GM21423 (cell line): ENCODE data around the gene BCAT1.
"Not testable (repeated sequence)": the region's sequence is repeated elsewhere in the genome, so short reads cannot be mapped to it uniquely, and the experiment has no call there.

Source experiments
- ATAC-seq: cut with Tn5 transposase; IDR thresholded peaks from one replicate; pipeline ENCODE4 v1.9.1; 2021; ENCODE audit warnings: mild to moderate bottlenecking, moderate library complexity; ENCODE audit not compliant: unreplicated experiment

Gene BCAT1

GRCh38 chr12:24860546-24860945 lies 88.4 kb downstream of the BCAT1 start:
- no peak for ATAC-seq

DNA sequence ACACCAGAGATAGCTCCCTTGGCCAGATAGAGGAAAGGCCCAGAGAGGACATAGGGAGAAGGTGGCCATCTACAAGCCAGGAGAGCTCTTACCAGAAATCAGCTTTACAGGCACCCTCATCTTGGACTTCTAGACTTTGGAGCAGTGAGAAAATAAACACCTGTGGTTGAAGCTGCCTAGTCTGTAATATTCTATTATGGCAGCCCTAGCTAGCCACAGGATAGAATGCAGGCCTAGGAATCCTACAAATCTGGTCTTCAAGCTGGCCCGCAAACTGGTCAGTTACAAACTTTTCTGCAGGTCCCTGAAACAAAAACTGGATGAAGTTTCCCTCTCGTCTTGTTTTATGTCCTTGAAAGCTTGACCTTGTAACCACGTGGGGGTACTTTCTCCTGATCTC lies 92.4 kb downstream of the BCAT1 start:
- ATAC-seq = no peak

DNA sequence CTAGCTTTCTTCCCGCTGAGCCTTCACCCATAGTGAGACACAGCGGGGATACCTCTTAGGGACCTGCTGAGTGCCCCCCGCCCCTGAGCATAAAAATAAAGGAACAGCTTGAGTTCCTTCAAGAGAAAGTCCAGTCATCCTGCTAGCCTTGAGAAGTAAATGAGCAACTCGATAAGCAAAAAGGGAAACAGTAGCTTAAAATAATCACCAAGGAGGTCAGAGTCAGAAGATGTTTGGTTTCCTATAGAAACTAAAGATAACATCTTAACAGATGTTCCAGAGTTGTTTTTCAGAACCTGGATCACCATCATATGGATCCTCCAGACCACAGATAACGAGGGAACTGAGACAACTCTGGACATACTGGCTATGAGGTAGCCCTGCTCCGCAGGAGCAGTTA lies 94.0 kb downstream of the BCAT1 start:
- ATAC-seq = no peak

DNA sequence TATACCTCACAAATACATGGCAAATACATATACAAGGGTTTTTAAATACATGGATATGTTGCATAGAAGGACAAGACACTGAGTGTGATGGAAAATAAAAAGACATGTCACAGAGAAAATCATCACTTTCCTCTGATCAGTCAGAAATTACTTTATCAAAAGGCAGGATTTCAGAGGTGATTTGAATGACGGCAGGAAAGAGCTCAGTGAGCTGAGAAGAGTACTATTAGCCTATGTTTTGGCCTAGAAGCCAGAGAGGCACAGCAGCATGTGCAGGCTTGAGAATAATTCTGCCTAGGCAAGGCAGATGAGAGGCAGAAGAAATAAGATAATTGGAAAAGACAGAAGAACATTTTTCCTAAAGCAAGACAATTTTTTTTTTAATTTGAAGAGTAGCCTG lies 94.9 kb downstream of the BCAT1 start:
- no peak for ATAC-seq

- ATAC-seq = no peak
Observed at GRCh38 chr12:24853588-24853987, 95.3 kb downstream of the BCAT1 start.

GRCh38 chr12:24853094-24853493 lies 95.8 kb downstream of the BCAT1 start:
- no peak for ATAC-seq

GRCh38 chr12:24852420-24852819 lies 96.5 kb downstream of the BCAT1 start:
- ATAC-seq = no peak

DNA sequence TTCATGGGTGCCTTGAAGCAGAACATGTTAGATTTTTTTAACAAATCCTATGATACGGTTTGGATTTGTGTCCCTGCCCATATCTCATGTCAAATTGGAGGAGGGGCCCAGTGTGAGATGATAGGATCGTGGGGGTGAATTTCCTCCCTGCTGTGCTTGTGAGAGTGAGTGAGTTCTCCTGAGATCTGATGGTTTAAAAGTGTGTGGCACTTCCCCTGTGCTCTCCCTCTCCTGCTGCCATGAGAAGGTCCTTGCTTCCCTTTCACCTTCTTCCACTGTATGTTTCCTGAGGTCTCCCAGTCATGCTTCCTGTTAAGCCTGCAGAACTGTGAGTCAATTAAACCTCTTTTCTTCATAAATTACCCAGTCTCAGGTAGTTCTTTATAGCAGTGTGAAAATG lies 97.0 kb downstream of the BCAT1 start:
- ATAC-seq = not testable (repeated sequence)

DNA sequence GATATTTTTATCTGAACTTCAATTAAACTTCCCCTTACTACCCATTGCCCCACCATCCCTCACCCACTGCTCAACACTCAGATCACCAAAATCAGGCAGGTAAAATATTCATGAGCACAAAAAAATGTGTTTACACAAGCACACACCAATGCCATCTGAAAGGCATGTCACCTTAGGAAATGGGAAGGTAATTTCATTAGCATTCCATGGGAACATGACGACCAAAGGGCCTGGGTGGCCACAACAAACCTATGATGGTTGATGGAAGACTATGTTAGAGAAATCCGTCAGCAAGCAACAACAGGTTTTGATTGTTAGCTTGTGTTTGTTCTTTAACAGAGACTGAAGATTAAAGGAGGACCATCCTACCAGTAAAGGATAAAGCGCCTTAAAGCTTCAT lies 97.6 kb downstream of the BCAT1 start:
- no peak for ATAC-seq

DNA sequence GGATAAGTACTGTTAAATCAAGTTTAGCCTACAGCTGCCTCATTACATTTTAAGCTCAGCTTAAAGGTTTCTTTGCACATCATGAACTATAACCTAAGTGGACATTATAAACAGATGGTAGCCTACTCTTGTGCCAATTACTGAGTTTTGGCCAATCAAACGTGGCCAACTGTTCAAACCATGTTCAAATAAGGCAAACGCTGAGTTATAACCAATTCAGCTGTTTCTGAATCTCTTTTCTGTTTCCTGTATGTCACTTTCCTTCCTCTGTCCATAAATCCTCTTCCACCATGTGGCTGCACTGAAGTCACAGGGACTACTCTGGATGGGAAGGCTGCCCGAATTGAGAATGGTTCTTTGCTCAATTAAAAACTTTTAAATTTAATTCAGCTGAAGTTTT lies 98.4 kb downstream of the BCAT1 start:
- no peak for ATAC-seq

DNA sequence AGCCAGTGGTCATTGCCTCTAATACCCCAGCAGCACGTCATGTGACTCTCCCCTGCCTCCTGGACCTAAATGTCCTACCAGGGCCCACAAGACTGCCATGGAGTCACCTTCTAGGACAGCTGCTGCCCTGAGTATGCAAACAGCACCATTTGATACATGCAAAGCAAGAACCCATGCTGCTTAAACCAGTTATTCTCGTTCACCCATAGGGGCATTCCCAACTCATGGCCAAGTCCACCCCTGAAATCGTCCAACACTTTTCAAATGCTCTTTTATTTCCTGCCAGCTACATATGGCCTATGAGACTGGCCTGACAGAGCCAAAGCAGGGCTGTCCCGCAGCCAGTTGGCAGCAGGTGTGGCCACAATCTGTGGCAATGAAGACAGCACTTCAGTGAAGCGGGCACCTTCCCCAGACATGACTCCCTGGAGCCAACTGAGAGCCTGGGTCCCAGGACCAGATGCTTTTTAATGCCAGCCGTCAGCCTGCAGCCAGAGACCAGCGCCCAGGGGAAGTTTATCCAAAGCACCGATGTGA lies 99.9 kb downstream of the BCAT1 start:
- ATAC-seq = no peak

GRCh38 chr12:24846689-24847088 lies 102.2 kb downstream of the BCAT1 start:
- ATAC-seq = no peak

DNA sequence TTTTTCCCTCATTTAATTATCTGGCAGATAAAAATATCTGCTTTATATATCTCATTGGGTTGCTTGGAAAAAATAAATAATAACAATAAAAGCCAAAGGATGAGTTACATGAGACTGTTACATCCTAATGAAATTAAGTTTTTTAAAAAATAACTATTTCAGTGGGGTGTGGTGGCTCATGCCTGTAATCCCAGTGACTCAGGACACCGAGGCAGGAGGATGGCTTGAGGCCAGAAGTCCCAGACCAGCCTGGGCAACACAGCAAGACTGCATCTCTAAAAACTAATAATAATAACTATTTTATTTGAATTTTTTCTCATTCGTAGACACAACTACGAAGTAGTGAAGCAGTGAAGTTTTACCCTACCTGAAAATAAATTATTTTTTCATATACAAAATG lies 103.3 kb downstream of the BCAT1 start:
- ATAC-seq = no peak

DNA sequence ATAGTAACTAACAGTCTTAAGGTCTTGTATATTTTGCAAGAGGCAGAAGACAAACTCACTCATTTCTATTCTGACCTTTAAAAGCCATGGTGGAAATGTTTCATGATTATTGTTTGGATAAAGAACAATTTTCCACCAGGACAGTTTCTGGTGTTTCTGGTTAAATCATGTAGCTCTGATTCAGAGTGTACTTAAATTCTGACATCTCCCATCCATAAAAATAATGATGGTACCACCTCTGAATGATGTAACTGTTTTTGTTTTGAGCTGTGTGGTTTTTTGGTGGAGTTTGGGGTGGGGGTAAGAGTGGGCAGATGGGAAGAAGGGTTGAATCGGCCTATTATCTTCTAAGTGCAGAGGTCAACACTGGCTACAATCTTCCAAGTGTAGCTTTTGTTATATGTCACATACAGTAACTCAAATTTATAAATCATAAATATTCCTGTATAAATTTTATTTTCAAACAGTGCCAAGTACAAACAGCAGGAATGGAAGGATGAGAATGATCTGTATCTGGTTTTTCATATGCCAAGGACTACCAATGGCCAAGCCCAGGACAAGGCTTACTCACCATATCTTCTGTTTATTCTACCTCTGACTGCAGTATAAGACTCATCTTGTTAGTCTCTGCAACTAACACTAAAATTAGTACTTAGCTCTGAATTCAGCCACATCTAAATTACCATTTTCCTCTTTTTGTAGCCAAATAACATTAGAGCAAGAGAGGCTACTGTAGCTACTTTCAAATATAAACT lies 108.7 kb downstream of the BCAT1 start:
- ATAC-seq = no peak

DNA sequence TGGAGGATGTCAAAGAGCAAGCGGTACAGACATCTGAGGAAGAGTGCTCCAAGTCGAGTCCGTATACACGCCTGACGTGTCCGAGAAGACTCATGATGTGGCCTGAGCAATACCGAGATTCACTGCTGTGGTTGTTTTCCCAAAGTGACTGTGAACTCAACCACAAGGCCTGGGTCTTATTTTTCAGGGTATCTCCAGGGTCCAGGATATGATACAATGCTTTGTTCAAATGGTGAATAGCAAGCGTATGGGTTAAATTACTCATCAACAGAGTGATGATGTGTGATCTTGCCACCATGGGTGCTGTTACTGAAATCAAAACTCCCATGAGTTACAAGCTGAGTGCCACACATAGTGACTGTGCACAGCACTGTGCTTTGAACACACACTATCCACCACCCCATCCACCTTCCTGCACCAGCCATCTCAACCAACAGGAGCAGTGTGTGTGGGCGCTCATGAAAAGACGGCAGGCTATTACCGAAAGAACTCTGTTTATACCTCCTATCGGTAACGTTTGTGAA lies 109.6 kb downstream of the BCAT1 start:
- peak; percentile 83 for ATAC-seq

GRCh38 chr12:24838531-24838950 lies 110.4 kb downstream of the BCAT1 start:
- peak; percentile 54 for ATAC-seq

DNA sequence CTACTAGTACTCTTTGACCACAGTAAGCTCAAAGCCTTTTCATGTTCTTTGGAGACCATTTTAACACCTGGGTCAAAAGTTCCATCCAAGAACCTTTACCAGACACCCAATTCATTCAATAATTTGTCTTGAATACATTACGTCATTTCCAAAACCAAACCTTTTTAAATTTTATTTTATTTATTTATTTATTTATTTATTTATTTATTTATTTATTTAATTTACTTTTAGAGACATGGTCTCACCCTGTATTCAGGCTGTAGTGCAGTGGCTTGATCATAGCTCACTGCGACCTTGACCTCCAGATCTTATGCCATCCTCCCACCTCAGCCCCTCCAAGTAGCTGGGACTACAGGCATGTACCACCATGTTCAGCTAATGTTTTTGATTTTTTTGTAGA lies 113.5 kb downstream of the BCAT1 start:
- no peak for ATAC-seq

GRCh38 chr12:24833513-24833912 lies 115.4 kb downstream of the BCAT1 start:
- ATAC-seq = no peak

DNA sequence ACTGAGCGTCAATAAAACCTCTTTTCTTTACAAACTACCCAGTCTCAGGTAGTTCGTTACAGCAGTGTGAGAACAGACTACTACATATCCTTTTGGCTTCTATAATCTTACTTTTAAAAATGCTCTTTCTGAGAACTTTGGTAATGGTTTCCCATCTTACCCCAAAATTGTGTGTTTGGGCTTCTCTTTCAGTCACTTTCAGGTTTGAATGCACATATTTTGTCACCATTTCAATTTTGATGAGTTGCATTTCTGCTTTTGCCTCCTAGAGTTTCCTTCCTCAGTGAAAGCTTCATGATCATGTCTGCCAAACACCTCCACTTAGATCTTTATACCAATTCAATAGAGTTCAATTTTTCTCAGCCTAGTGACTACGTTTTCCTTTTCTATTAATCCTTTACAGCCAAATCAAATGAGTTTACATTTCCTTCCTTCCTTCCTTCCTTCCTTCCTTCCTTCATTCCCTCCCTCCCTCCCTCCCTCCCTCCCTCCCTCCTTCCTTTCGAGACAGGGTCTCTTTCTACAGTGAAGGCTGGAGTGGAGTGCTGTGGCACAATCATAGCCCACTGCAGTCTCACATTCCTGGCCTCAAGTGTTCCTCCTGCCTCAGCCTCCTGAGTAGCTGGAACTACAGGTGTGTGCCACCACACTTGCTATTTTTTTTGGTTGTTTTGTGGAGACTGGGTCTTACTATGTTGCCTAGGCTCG lies 124.9 kb downstream of the BCAT1 start:
- no peak for ATAC-seq

GRCh38 chr12:24822121-24822899 lies 126.6 kb downstream of the BCAT1 start:
- peak; percentile 69 for ATAC-seq

- peak; percentile 46 for ATAC-seq
Observed at GRCh38 chr12:24821691-24822090, 127.2 kb downstream of the BCAT1 start.
